HEK293T (cell line): Measurements from ENCODE around the gene C2CD4A.

Source experiments
- ARNT ChIP-seq: fragments of 450-650 bp; IDR thresholded peaks from 2 replicates; pipeline ENCODE4 v1.6.1; 2017; ENCODE audit warnings: mild to moderate bottlenecking
- BHLHE40 ChIP-seq: fragments of 450-650 bp; IDR thresholded peaks from 2 replicates; pipeline ENCODE4 v1.6.1; 2016; ENCODE audit warnings: mild to moderate bottlenecking, moderate library complexity, borderline replicate concordance
- CTBP1 ChIP-seq: fragments of 450-650 bp; IDR thresholded peaks from 2 replicates; pipeline ENCODE4 v1.6.1; 2016; ENCODE audit warnings: borderline replicate concordance
- FOXA1 ChIP-seq: fragments of 450-650 bp; IDR thresholded peaks from 2 replicates; pipeline ENCODE4 v1.6.1; 2016; ENCODE audit warnings: mild to moderate bottlenecking
- SP1 ChIP-seq: fragments of 450-650 bp; IDR thresholded peaks from 2 replicates; pipeline ENCODE4 v1.6.1; 2017
- TARDBP ChIP-seq: fragments of 450-650 bp; IDR thresholded peaks from 2 replicates; pipeline ENCODE4 v1.6.1; 2016
- TF ChIP-seq, protein P1 (sequence below): fragments of 450-650 bp; IDR thresholded peaks from 2 replicates; pipeline ENCODE4 v1.6.1; 2016

DNA sequence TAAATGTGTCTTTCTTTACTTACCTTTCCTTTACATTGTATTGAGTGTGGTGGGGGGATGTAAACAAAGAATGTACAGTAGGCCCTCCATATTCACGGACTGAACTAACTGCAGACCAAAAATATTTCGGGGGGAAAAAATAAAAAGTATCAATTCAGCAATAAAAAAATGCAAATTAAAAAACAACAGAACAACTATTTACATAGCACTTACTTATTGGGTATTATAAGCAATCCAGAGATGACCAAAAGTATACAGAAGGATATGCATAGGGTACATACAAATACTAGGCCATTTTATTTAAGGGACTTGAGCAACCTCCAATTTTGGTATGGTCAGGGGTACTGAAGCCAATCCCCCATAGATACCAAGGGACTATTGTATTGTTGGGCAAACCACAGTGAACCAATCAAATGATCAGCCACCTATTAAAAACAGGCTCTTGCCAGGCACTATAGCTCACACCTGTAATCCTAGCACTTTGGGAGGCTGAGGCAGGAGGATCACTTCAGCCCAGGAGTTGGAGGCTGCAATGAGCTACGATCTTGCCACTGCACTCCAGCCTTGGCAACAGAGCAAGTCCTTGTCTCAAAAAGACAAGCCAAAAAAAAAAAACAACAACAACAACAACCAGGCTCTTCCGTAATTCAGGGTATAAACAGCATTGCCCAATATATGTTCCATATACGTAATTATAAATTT lies 8.3 kb upstream of the C2CD4A start:
- TF ChIP-seq CTBP1: no peak
- no peak for TF ChIP-seq ARNT
- TF ChIP-seq, protein P1, sequence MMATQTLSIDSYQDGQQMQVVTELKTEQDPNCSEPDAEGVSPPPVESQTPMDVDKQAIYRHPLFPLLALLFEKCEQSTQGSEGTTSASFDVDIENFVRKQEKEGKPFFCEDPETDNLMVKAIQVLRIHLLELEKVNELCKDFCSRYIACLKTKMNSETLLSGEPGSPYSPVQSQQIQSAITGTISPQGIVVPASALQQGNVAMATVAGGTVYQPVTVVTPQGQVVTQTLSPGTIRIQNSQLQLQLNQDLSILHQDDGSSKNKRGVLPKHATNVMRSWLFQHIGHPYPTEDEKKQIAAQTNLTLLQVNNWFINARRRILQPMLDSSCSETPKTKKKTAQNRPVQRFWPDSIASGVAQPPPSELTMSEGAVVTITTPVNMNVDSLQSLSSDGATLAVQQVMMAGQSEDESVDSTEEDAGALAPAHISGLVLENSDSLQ: no peak
- TF ChIP-seq FOXA1: no peak
- TF ChIP-seq SP1: no peak
- no peak for TF ChIP-seq TARDBP
- no peak for TF ChIP-seq BHLHE40
